Measurements from ENCODE around the gene SCUBE1. TPM values are rescaled to one million over a fixed set of nuclear protein-coding genes. Genes with fewer than 3 reads are reported as not detected.
A peak's percentile ranks its signal among the peaks of the same experiment; 100 is the strongest.

The SCUBE1 gene
- total and polyA plus RNA-seq, 10 of the 15 experiments (the other 5 are each of a cell fraction or from before 2014, with no cell fraction given): not detected

DNA sequence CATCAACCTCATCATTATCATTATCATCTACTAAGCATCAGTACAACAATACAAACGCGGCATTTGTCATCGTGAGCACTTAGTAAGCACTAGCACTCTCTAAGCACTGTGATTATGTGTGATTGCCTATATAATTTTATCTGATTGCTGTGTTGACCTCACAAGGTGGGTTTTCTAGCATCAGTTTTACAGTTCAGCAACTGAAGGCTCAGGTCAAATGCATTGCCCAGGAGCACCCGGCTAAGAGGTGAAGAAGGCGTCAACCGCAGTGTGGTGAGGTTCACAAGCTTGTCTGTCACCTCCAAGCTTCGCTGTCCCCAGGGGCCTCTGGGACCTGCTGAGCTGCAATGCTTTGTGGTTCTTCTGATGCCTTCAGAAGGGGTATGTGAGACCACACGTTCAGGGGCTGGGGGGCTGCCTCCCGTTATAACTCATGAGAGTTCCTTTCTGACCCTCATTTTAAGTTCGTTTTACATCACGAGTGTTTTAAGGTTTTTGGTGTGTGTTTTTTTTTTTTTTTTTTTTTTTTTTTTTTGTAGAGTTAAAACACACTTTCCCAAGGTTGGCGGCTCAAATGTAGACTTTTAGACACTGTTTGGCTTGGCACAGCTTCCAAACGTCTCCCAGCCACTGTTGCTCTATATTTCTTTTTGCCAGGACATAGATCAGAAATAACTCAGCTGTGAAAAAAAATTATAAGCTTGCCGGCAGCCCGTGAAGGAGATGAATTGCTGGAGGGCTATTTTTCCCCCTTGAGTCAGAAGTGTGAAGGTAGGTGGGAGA lies 33.8 kb upstream of the SCUBE1 start (continued):
- no peak for TF ChIP-seq SMAD5 (IDR thresholded peaks at IDR 0.05; ENCODE audit: low read depth)
- TF ChIP-seq MTA2 (IDR thresholded peaks at IDR 0.05; ENCODE audit: low read depth): peak; percentile 82
- TF ChIP-seq MEF2B (IDR thresholded peaks at IDR 0.05; ENCODE audit: partially characterized antibody, poor library complexity, severe bottlenecking): peak; percentile 97
- no peak for TF ChIP-seq CREM (IDR thresholded peaks at IDR 0.05; ENCODE audit: low read depth)
- TF ChIP-seq TBL1XR1 (IDR thresholded peaks at IDR 0.05; ENCODE audit: low read depth, low read length): no peak
- TF ChIP-seq IKZF2 (IDR thresholded peaks at IDR 0.05): peak; percentile 47 to 63; a peak in 3 of 4 replicates
- TF ChIP-seq SRF (IDR thresholded peaks at IDR 0.05; ENCODE audit: low read depth in 2 of 2, low read length in 2 of 2): no peak
- TF ChIP-seq ATF7 (IDR thresholded peaks at IDR 0.05; ENCODE audit: low read depth): 0 out of 2 replicates have a peak, but pooled peaks have one; percentile 24
- 0 out of 2 replicates have a peak, but pooled peaks have one; percentile 19 for TF ChIP-seq TCF12 (IDR thresholded peaks at IDR 0.05; ENCODE audit: low read depth, low read length)
- TF ChIP-seq RUNX3 (IDR thresholded peaks at IDR 0.05; ENCODE audit: low read length): peak; percentile 94
- peak; percentile 42 for TF ChIP-seq SP1 (IDR thresholded peaks at IDR 0.05; ENCODE audit: low read depth, low read length)
- TF ChIP-seq NBN (IDR thresholded peaks at IDR 0.05): 0 out of 2 replicates have a peak, but pooled peaks have one; percentile 48
- TF ChIP-seq JUNB (IDR thresholded peaks at IDR 0.05): no peak
- peak; percentile 56; the same call in 1 of the 2 replicates for TF ChIP-seq CHD2 (IDR thresholded peaks at IDR 0.05; ENCODE audit: borderline replicate concordance, low read depth, low read length)
- peak; percentile 57 for TF ChIP-seq IKZF1 (conservative IDR thresholded peaks at IDR 0.05)
- no peak for TF ChIP-seq WRNIP1 (IDR thresholded peaks at IDR 0.05; ENCODE audit: borderline replicate concordance, low read depth, low read length)
- TF ChIP-seq, protein P1, sequence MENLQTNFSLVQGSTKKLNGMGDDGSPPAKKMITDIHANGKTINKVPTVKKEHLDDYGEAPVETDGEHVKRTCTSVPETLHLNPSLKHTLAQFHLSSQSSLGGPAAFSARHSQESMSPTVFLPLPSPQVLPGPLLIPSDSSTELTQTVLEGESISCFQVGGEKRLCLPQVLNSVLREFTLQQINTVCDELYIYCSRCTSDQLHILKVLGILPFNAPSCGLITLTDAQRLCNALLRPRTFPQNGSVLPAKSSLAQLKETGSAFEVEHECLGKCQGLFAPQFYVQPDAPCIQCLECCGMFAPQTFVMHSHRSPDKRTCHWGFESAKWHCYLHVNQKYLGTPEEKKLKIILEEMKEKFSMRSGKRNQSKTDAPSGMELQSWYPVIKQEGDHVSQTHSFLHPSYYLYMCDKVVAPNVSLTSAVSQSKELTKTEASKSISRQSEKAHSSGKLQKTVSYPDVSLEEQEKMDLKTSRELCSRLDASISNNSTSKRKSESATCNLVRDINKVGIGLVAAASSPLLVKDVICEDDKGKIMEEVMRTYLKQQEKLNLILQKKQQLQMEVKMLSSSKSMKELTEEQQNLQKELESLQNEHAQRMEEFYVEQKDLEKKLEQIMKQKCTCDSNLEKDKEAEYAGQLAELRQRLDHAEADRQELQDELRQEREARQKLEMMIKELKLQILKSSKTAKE (IDR thresholded peaks at IDR 0.05; ENCODE audit: low read depth, poor library complexity, severe bottlenecking): peak; percentile 99
- TF ChIP-seq EP300 (IDR thresholded peaks at IDR 0.05; ENCODE audit: borderline replicate concordance in 1 of 2, control insufficient read depth in 1 of 2, low read depth in 2 of 2, low read length in 2 of 2): peak; percentile 73 to 84; a peak in 3 of 4 replicates
- peak; percentile 75; the same call in 1 of the 2 replicates for TF ChIP-seq BCL11A (IDR thresholded peaks at IDR 0.05; ENCODE audit: low read depth, low read length)
- TF ChIP-seq NR2F1 (conservative IDR thresholded peaks at IDR 0.05): peak; percentile 96
- TF ChIP-seq, protein P2, sequence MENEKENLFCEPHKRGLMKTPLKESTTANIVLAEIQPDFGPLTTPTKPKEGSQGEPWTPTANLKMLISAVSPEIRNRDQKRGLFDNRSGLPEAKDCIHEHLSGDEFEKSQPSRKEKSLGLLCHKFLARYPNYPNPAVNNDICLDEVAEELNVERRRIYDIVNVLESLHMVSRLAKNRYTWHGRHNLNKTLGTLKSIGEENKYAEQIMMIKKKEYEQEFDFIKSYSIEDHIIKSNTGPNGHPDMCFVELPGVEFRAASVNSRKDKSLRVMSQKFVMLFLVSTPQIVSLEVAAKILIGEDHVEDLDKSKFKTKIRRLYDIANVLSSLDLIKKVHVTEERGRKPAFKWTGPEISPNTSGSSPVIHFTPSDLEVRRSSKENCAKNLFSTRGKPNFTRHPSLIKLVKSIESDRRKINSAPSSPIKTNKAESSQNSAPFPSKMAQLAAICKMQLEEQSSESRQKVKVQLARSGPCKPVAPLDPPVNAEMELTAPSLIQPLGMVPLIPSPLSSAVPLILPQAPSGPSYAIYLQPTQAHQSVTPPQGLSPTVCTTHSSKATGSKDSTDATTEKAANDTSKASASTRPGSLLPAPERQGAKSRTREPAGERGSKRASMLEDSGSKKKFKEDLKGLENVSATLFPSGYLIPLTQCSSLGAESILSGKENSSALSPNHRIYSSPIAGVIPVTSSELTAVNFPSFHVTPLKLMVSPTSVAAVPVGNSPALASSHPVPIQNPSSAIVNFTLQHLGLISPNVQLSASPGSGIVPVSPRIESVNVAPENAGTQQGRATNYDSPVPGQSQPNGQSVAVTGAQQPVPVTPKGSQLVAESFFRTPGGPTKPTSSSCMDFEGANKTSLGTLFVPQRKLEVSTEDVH (IDR thresholded peaks at IDR 0.05; ENCODE audit: low read depth, partially characterized antibody): no peak
- peak; percentile 28; the same call in 1 of the 2 replicates for TF ChIP-seq MEF2A (IDR thresholded peaks at IDR 0.05; ENCODE audit: insufficient read depth, low read depth, low read length)
- no peak for TF ChIP-seq CEBPB (IDR thresholded peaks at IDR 0.05; ENCODE audit: borderline replicate concordance in 1 of 2, low read depth in 2 of 2, low read length in 2 of 2)
- no peak for TF ChIP-seq STAT1 (conservative IDR thresholded peaks at IDR 0.05)
- 0 out of 2 replicates have a peak, but pooled peaks have one; percentile 43 for TF ChIP-seq IRF4 (IDR thresholded peaks at IDR 0.05; ENCODE audit: low read depth, low read length)
- no peak for TF ChIP-seq PML (IDR thresholded peaks at IDR 0.05; ENCODE audit: low read length)
- TF ChIP-seq SREBF1 (IDR thresholded peaks at IDR 0.05; ENCODE audit: low read length): no peak

Measured in GM12878 (cell line).